GM10266 (cell line): ENCODE measurements around the gene CDK5RAP3.
A peak's percentile ranks its signal among the peaks of the same experiment; 100 is the strongest.

Source experiments
- DNase-seq: peaks from one replicate; pipeline ENCODE4 v3.0.0; 2012; ENCODE audit errors: extremely low spot score
- CTCF ChIP-seq: IDR thresholded peaks from 2 replicates; pipeline ENCODE4 v1.5.1; 2012; ENCODE audit warnings: mild to moderate bottlenecking, low read depth; ENCODE audit not compliant: control insufficient read depth, insufficient read depth; ENCODE audit errors: missing control alignments

The CDK5RAP3 gene

GRCh38 chr17:47942568-47942967, 28.3 kb upstream of the CDK5RAP3 start:
- no peak for TF ChIP-seq CTCF
- DNase-seq, result no peak

GRCh38 chr17:47945080-47945479, 25.8 kb upstream of the CDK5RAP3 start:
- DNase-seq, result no peak
- TF ChIP-seq CTCF, result no peak

- no peak for DNase-seq
- no peak for TF ChIP-seq CTCF
Measured at GRCh38 chr17:47945529-47946508, 25.1 kb upstream of the CDK5RAP3 start.

- no peak for DNase-seq
- no peak for TF ChIP-seq CTCF
Measured at GRCh38 chr17:47946516-47946915, 24.4 kb upstream of the CDK5RAP3 start.

- TF ChIP-seq CTCF, result peak; percentile 74
- DNase-seq, result peak; percentile 87
Measured at GRCh38 chr17:47946929-47947397, 23.9 kb upstream of the CDK5RAP3 start.

- TF ChIP-seq CTCF, result peak; percentile 20
- no peak for DNase-seq
Measured at GRCh38 chr17:47948706-47949196, 22.2 kb upstream of the CDK5RAP3 start.

- DNase-seq, result peak; percentile 75
- peak; percentile 89 for TF ChIP-seq CTCF
Measured at GRCh38 chr17:47949197-47949759, 21.6 kb upstream of the CDK5RAP3 start.
